ENCODE measurements around the gene ORM1. TPM values are rescaled to one million over a fixed set of nuclear protein-coding genes. Genes with fewer than 3 reads are reported as not detected.

ORM1 gene
- total and polyA plus RNA-seq, 9 donors = 0.30 to 11.9 (median 2.1) TPM; not detected in 4

GRCh38 chr9:114308361-114308950 lies 14.4 kb upstream of the ORM1 start:
- TF ChIP-seq CTCF (IDR thresholded peaks at IDR 0.05) (no peak), POLR2A (IDR thresholded peaks at IDR 0.05) (no peak), EP300 (IDR thresholded peaks at IDR 0.05) (no peak)
- WGBS, 3 donors = 89 to 93% (median 90%) methylated on average over 13 of the region's 13 CpGs
- H3K4me1 ChIP-seq (ENCODE audit: insufficient read depth) = peaks cover 6% of the 10 kb centered on the region
- H3K9me3 ChIP-seq = no peaks in the 10 kb centered on the region
- no peak overlapping the region for H3K27ac ChIP-seq
- DNase-seq = peak in 3 of 5 donors; percentile 5 to 17 (median 10)
- H3K36me3 ChIP-seq = no peaks in the 10 kb centered on the region
- intact Hi-C loops (cut with DNase I) = no loop called here
- H3K4me3 ChIP-seq = no peak overlapping the region
- no peaks in the 10 kb centered on the region for H3K27me3 ChIP-seq

GRCh38 chr9:114309096-114309495 lies 13.8 kb upstream of the ORM1 start:
- WGBS, 3 donors = 89% methylated on average over 13 of the region's 13 CpGs
- H3K36me3 ChIP-seq = no peaks in the 10 kb centered on the region
- H3K27me3 ChIP-seq = no peaks in the 10 kb centered on the region
- intact Hi-C loops (cut with DNase I) = no loop called here
- no peak overlapping the region for H3K4me3 ChIP-seq
- H3K9me3 ChIP-seq = no peaks in the 10 kb centered on the region
- peaks cover 6% of the 10 kb centered on the region for H3K4me1 ChIP-seq (ENCODE audit: insufficient read depth)
- DNase-seq = peak in 4 of 5 donors; percentile 5 to 23 (median 10)
- H3K27ac ChIP-seq = no peak overlapping the region
- TF ChIP-seq CTCF (IDR thresholded peaks at IDR 0.05) (no peak), EP300 (IDR thresholded peaks at IDR 0.05) (no peak), POLR2A (IDR thresholded peaks at IDR 0.05) (no peak)

- peak in 4 of 5 donors; percentile 7 to 31 (median 12) for DNase-seq
- H3K27me3 ChIP-seq = no peaks in the 10 kb centered on the region
- H3K4me3 ChIP-seq = no peak overlapping the region
- H3K36me3 ChIP-seq = no peaks in the 10 kb centered on the region
- intact Hi-C loops (cut with DNase I) = no loop called here
- H3K27ac ChIP-seq = no peak overlapping the region
- TF ChIP-seq CTCF (IDR thresholded peaks at IDR 0.05) (no peak), EP300 (IDR thresholded peaks at IDR 0.05) (no peak), POLR2A (IDR thresholded peaks at IDR 0.05) (no peak)
- peaks cover 4% of the 10 kb centered on the region for H3K4me1 ChIP-seq (ENCODE audit: insufficient read depth)
- 84 to 87% (median 85%) methylated on average over 22 of the region's 22 CpGs for WGBS, 3 donors
- H3K9me3 ChIP-seq = no peaks in the 10 kb centered on the region
Measured at GRCh38 chr9:114310471-114311450, 12.1 kb upstream of the ORM1 start.

GRCh38 chr9:114311571-114312512 lies 11.1 kb upstream of the ORM1 start:
- TF ChIP-seq POLR2A (IDR thresholded peaks at IDR 0.05) = no peak
- TF ChIP-seq CTCF (IDR thresholded peaks at IDR 0.05) = no peak
- TF ChIP-seq EP300 (IDR thresholded peaks at IDR 0.05) = no peak
- no peaks in the 10 kb centered on the region for H3K9me3 ChIP-seq
- no peak overlapping the region for H3K4me3 ChIP-seq
- 90 to 91% (median 91%) methylated on average over 28 of the region's 28 CpGs for WGBS, 3 donors
- no peaks in the 10 kb centered on the region for H3K27me3 ChIP-seq
- DNase-seq = peak in 4 of 5 donors; percentile 3 to 26 (median 6)
- no peaks in the 10 kb centered on the region for H3K4me1 ChIP-seq (ENCODE audit: insufficient read depth)
- H3K27ac ChIP-seq = no peak overlapping the region
- intact Hi-C loops (cut with DNase I) = no loop called here
- H3K36me3 ChIP-seq = no peaks in the 10 kb centered on the region
